ENCODE data around the gene C6orf136. TPM values are rescaled to one million over a fixed set of nuclear protein-coding genes. Genes with fewer than 3 reads are reported as not detected.
A peak's percentile ranks its signal among the peaks of the same experiment; 100 is the strongest.

C6orf136 gene
- total RNA-seq, 1 donor from 2014 or later = 13.4 TPM

DNA sequence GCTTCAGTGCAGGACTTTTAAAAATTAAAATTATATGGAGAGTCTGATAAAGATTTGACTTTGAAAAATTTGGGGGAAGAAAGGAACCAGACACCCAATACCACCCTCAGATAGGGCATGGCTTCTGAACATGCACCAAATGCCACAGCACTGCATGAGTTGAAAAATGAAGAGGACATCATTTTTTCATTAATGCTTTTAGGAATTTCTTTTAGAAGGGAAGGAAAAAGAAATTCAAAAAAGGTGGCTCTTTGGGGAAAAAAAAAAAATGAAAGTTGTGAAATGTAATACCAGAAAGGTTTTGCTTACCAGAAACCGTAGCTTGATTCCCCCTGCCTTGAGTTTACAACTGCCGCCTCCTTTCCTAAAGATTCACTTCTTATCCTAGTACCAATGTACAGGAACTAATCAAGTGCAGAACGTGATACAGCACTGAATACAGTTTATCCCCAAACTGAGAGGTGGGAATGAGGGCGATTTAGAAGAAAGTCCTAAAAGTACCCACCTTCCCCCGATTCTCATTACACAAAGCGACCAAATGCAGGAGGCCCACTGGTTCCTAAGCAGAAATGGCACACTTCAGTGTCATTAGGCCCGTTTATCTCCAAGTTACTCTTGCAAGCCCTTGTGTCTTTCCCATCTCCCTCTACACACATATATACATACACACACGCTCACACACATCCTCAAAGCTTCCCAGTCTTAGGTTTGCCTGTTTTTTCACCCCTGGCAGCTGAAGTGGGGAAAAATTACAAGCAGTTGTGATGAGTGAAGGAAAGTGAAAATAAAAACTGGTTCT is 32.7 kb upstream of the C6orf136 start:
- H3K27ac Mint-ChIP-seq (ENCODE audit: unreplicated experiment) = peak overlapping the region; percentile 100
- H3K36me3 Mint-ChIP-seq (ENCODE audit: low read depth) = peaks cover 21% of the 10 kb centered on the region
- peak overlapping the region; percentile 99 for H3K4me3 Mint-ChIP-seq (ENCODE audit: unreplicated experiment)
- peaks cover 62% of the 10 kb centered on the region for H3K4me1 Mint-ChIP-seq (ENCODE audit: low read depth)
- TF ChIP-seq CTCF (IDR thresholded peaks at IDR 0.05) = no peak
- H3K9me3 Mint-ChIP-seq (ENCODE audit: low read depth) = no peaks in the 10 kb centered on the region
- no peak for DNase-seq (ENCODE audit: low spot score)
- no peaks in the 10 kb centered on the region for H3K27me3 Mint-ChIP-seq (ENCODE audit: low read depth)

DNA sequence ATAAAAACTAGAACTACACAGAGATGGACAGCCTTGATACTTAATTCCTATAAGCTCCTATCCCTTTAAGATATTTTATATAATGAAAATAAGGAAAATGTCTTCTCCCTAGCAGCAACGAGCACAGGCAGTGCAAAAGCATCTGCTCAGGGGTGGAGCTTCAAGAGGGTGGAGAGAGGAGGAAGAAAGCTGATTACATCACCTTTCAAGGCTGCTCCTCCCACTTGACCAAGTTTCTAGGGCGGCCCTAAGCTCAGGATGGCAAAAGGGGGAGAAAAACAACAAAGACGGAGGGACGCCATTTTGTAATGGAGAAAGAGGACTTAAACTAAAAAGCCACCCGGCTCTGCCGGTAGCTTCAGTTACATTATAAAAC is 32.1 kb upstream of the C6orf136 start:
- no peaks in the 10 kb centered on the region for H3K9me3 Mint-ChIP-seq (ENCODE audit: low read depth)
- H3K4me3 Mint-ChIP-seq (ENCODE audit: unreplicated experiment) = peak overlapping the region; percentile 99
- no peak for DNase-seq (ENCODE audit: low spot score)
- peaks cover 58% of the 10 kb centered on the region for H3K4me1 Mint-ChIP-seq (ENCODE audit: low read depth)
- peak overlapping the region; percentile 100 for H3K27ac Mint-ChIP-seq (ENCODE audit: unreplicated experiment)
- no peaks in the 10 kb centered on the region for H3K27me3 Mint-ChIP-seq (ENCODE audit: low read depth)
- TF ChIP-seq CTCF (IDR thresholded peaks at IDR 0.05) = no peak
- peaks cover 19% of the 10 kb centered on the region for H3K36me3 Mint-ChIP-seq (ENCODE audit: low read depth)

DNA sequence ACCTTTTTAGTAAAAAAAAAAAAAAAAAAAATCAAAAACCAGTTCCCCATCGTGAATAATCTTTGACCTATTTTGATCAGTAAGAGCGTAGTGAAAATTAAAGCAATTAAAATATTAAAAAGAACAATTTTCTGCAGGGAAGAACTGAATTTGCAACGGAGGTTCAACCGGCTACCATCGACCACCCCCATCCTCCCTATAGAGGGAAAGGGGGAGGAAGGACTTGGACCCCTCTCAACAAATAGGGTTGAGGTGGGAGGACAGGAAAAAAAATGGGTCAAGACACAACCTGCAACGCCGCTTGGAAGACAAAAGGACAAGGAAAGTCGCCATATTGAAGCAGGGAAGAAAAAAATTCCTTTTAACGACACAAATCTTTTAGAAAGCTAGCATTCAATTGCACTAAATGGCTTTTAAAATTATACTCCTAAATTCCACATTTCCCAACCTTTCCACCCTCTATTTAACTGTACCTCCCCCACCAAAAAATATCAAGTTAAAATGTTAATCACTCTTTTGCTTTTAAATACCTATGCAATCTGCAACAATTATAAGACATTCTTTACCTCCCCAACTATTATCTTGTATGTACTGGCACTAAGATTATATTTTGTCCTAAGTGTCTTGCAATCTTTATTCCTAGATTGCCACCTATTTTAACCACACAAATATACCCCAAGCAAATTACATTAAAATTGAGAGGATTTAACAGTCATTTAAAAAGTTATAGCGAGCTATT is 31.5 kb upstream of the C6orf136 start:
- Mint-ChIP-seq H3K36me3 (ENCODE audit: low read depth) (peaks cover 19% of the 10 kb centered on the region), H3K27ac (ENCODE audit: unreplicated experiment) (peak overlapping the region; percentile 100), H3K27me3 (ENCODE audit: low read depth) (no peaks in the 10 kb centered on the region), H3K4me3 (ENCODE audit: unreplicated experiment) (peak overlapping the region; percentile 99), H3K4me1 (ENCODE audit: low read depth) (peaks cover 54% of the 10 kb centered on the region), H3K9me3 (ENCODE audit: low read depth) (no peaks in the 10 kb centered on the region)
- no peak for DNase-seq (ENCODE audit: low spot score)
- no peak for TF ChIP-seq CTCF (IDR thresholded peaks at IDR 0.05)

- Mint-ChIP-seq H3K27me3 (ENCODE audit: low read depth) (no peaks in the 10 kb centered on the region), H3K4me3 (ENCODE audit: unreplicated experiment) (peak overlapping the region; percentile 99), H3K9me3 (ENCODE audit: low read depth) (no peaks in the 10 kb centered on the region), H3K27ac (ENCODE audit: unreplicated experiment) (peak overlapping the region; percentile 100), H3K4me1 (ENCODE audit: low read depth) (peaks cover 48% of the 10 kb centered on the region), H3K36me3 (ENCODE audit: low read depth) (peaks cover 19% of the 10 kb centered on the region)
- no peak for TF ChIP-seq CTCF (IDR thresholded peaks at IDR 0.05)
- no peak for DNase-seq (ENCODE audit: low spot score)
These were observed 30.7 kb upstream of the C6orf136 start for GRCh38 chr6:30615958-30616810.

All from chondrocyte (in vitro differentiated cells).